Tibial artery (tissue), 4 donors: Measurements from ENCODE around the gene VPS13C.

Experiments used
- DNase-seq, 2 donors: peaks; one replicate each; pipeline ENCODE4 v3.0.0-alpha.2; 2019
- H3K27ac ChIP-seq, 2 donors: fragments of 200-600 bp; sonication (generic) in 1 of 2; 1 replicate in 1 of 2; 2 replicates in 1 of 2; pipeline ENCODE4 v1.5.1; 2018 to 2019; ENCODE audit warnings: mild to moderate bottlenecking in 1 of 2
- H3K27me3 ChIP-seq, 2 donors: fragments of 200-600 bp; sonication (generic) in 1 of 2; one replicate each; pipeline versions ENCODE4 v1.5.1 to v1.6.0; 2016 to 2019
- H3K36me3 ChIP-seq, 3 donors: fragments of 200-600 bp; sonication (generic) in 2 of 3; one replicate each; pipeline ENCODE4 v1.5.1; 2016 to 2019; ENCODE audit warnings: mild to moderate bottlenecking in 2 of 3
- H3K4me1 ChIP-seq, 4 donors: fragments of 200-600 bp; sonication (generic) in 2 of 4; 1 replicate in 3 of 4; 2 replicates in 1 of 4; pipeline ENCODE4 v1.5.1; 2016 to 2019
- H3K4me3 ChIP-seq, 2 donors: fragments of 200-600 bp; sonication (generic) in 1 of 2; 1 replicate in 1 of 2; 2 replicates in 1 of 2; pipeline ENCODE4 v1.5.1; 2018 to 2019; ENCODE audit warnings: mild to moderate bottlenecking in 2 of 2
- H3K9me3 ChIP-seq, 3 donors: fragments of 200-600 bp; sonication (generic) in 1 of 3; one replicate each; pipeline ENCODE4 v1.5.1; 2016 to 2019
- intact Hi-C: fragments of 100-400 bp; cut with DNase I; formaldehyde crosslinking; loops from one replicate; pipeline ENCODE4 v1.15.0; 2023; ENCODE audit warnings: low total_unique reads
- TF ChIP-seq, protein P1 (sequence below), 2 experiments: fragments of 200-600 bp in 1 of 2; fragments of 450-650 bp in 1 of 2; IDR thresholded peaks; one replicate each; pipeline ENCODE4 v1.5.1; 2017 to 2019; ENCODE audit warnings: antibody characterized with exemption in 2 of 2, mild to moderate bottlenecking in 1 of 2, moderate library complexity in 1 of 2

The VPS13C gene

GRCh38 chr15:62106096-62106495 lies 45.8 kb upstream of the VPS13C start:
- H3K36me3 ChIP-seq, result no peaks in the 10 kb centered on the region
- no peak overlapping the region for H3K4me3 ChIP-seq
- intact Hi-C loops, result no loop called here
- no peak for DNase-seq
- H3K4me1 ChIP-seq, result peaks cover 0 to 17% (median 9%) of the 10 kb centered on the region in 4 donors
- TF ChIP-seq, protein P1, sequence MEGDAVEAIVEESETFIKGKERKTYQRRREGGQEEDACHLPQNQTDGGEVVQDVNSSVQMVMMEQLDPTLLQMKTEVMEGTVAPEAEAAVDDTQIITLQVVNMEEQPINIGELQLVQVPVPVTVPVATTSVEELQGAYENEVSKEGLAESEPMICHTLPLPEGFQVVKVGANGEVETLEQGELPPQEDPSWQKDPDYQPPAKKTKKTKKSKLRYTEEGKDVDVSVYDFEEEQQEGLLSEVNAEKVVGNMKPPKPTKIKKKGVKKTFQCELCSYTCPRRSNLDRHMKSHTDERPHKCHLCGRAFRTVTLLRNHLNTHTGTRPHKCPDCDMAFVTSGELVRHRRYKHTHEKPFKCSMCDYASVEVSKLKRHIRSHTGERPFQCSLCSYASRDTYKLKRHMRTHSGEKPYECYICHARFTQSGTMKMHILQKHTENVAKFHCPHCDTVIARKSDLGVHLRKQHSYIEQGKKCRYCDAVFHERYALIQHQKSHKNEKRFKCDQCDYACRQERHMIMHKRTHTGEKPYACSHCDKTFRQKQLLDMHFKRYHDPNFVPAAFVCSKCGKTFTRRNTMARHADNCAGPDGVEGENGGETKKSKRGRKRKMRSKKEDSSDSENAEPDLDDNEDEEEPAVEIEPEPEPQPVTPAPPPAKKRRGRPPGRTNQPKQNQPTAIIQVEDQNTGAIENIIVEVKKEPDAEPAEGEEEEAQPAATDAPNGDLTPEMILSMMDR (IDR thresholded peaks at IDR 0.05), result no peak
- no peaks in the 10 kb centered on the region for H3K27me3 ChIP-seq
- no peak overlapping the region for H3K27ac ChIP-seq
- H3K9me3 ChIP-seq, result no peaks in the 10 kb centered on the region

DNA sequence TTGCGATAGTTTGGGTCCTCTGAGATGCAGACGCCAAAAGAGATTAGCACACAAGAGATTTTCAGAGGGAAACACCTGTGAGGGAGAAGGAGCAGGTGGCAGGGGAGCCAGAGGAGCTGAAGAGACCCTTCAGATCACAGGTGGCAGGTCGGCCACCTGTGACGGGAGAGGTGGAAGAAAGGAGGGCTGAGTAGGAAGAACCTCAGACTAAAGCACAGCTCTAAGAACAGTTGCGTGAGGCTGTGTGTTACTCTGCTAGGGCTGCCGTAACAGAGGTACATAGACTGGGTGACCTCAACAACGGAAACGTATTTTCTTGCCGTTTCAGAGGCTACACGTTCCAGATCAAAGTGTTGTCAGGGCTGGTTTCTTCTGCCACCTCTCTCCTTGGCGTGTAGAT lies 45.0 kb upstream of the VPS13C start:
- Histone ChIP-seq H3K4me1 (peaks cover 0 to 9% (median 5%) of the 10 kb centered on the region in 4 donors), H3K9me3 (no peaks in the 10 kb centered on the region), H3K27me3 (no peaks in the 10 kb centered on the region), H3K36me3 (no peaks in the 10 kb centered on the region), H3K4me3 (no peak overlapping the region), H3K27ac (no peak overlapping the region)
- TF ChIP-seq, protein P1 (IDR thresholded peaks at IDR 0.05), result no peak
- DNase-seq, result no peak
- intact Hi-C loops, result no loop called here

GRCh38 chr15:62104846-62105245 lies 44.6 kb upstream of the VPS13C start:
- Histone ChIP-seq H3K27me3 (no peaks in the 10 kb centered on the region), H3K4me1 (peaks cover 0 to 5% (median under 1%) of the 10 kb centered on the region in 4 donors), H3K27ac (no peak overlapping the region), H3K4me3 (no peak overlapping the region), H3K36me3 (no peaks in the 10 kb centered on the region), H3K9me3 (no peaks in the 10 kb centered on the region)
- TF ChIP-seq, protein P1 (IDR thresholded peaks at IDR 0.05), result no peak
- no peak for DNase-seq
- intact Hi-C loops, result no loop called here

DNA sequence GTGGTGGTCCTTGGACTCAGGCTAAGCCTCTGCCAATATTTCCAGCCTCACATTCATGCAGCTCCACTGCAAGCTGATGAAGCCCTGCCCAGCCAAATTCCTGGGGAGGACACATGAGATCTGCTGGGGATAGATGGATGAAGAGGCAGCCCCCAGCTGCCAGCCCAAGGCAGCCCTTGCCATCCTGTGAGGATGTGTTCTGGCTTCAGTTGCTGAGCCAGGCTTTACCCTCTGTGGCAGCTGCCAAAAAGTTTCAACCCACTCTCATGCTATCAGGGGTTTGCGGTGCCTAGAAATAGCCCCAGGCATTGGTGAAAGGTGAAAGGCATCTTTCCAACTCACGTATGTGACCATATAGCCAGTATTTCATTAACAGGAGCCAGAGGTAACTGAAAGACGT lies 44.2 kb upstream of the VPS13C start:
- Histone ChIP-seq H3K4me3 (no peak overlapping the region), H3K27me3 (no peaks in the 10 kb centered on the region), H3K27ac (no peak overlapping the region), H3K36me3 (no peaks in the 10 kb centered on the region), H3K4me1 (peaks cover 0 to 3% (median 0%) of the 10 kb centered on the region in 4 donors), H3K9me3 (no peaks in the 10 kb centered on the region)
- no peak for DNase-seq
- TF ChIP-seq, protein P1 (IDR thresholded peaks at IDR 0.05), result no peak
- intact Hi-C loops, result no loop called here

DNA sequence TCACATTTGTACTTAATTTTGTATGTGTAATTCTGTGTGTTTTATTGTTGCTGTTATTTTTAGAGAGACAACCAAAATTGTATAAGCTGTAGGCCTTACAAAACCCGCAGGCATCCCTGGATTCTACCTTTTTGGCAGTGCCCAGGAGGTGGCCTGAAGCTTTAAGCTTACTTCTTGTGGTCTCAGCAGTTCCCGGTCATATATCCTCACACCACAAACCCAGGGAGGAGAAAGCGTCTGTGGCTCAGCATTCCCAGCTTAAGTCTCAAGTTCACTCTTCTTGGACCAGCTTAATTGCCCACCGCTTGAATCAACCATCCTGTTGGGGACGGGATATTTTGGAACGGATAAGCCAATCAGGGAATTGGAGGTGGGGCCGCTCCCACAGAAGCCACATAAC lies 43.2 kb upstream of the VPS13C start:
- intact Hi-C loops, result no loop called here
- TF ChIP-seq, protein P1 (IDR thresholded peaks at IDR 0.05), result no peak

GRCh38 chr15:62099094-62099601 lies 38.9 kb upstream of the VPS13C start:
- H3K36me3 ChIP-seq, result no peaks in the 10 kb centered on the region
- H3K27ac ChIP-seq, result peak overlapping the region; percentile 22 to 45
- intact Hi-C loops, result no loop called here
- TF ChIP-seq, protein P1 (IDR thresholded peaks at IDR 0.05), result no peak
- H3K27me3 ChIP-seq, result no peaks in the 10 kb centered on the region
- H3K9me3 ChIP-seq, result no peaks in the 10 kb centered on the region
- H3K4me1 ChIP-seq, result peaks cover 0 to 5% (median 2%) of the 10 kb centered on the region in 4 donors
- H3K4me3 ChIP-seq, result peak overlapping the region in 1 of 2 donors; percentile 8
- DNase-seq, result no peak

More for the DNA sequence above, 43.2 kb upstream of the VPS13C start:
- DNase-seq, result no peak
- no peaks in the 10 kb centered on the region for H3K9me3 ChIP-seq
- no peak overlapping the region for H3K27ac ChIP-seq
- peaks cover 0 to 5% (median 2%) of the 10 kb centered on the region in 4 donors for H3K4me1 ChIP-seq
- H3K4me3 ChIP-seq, result no peak overlapping the region
- H3K27me3 ChIP-seq, result no peaks in the 10 kb centered on the region
- H3K36me3 ChIP-seq, result no peaks in the 10 kb centered on the region
